Colonic mucosa (tissue), 4 donors: Measurements from ENCODE around the gene ELAVL2. TPM values are rescaled to one million over a fixed set of nuclear protein-coding genes. Genes with fewer than 3 reads are reported as not detected.

ENCODE experiments used
- DNase-seq: peaks from one replicate; pipeline ENCODE4 v3.0.0-alpha.2; 2020
- H3K27ac ChIP-seq: fragments of 200-600 bp; one replicate; pipeline ENCODE4 v1.8.0; 2021
- H3K27me3 ChIP-seq: fragments of 200-600 bp; one replicate; pipeline ENCODE4 v1.8.0; 2021
- H3K36me3 ChIP-seq: fragments of 200-600 bp; one replicate; pipeline ENCODE4 v1.8.0; 2021
- H3K4me1 ChIP-seq: fragments of 200-600 bp; one replicate; pipeline ENCODE4 v1.8.0; 2021; ENCODE audit warnings: mild to moderate bottlenecking
- H3K4me3 ChIP-seq: fragments of 200-600 bp; one replicate; pipeline ENCODE4 v1.8.0; 2021
- H3K9ac ChIP-seq, 2 donors: one replicate each; pipeline ENCODE4 v1.7.0; 2013; ENCODE audit warnings: control low read depth in 2 of 2, low read depth in 2 of 2, low read length in 2 of 2
- H3K9me3 ChIP-seq: fragments of 200-600 bp; one replicate; pipeline ENCODE4 v1.8.0; 2021
- intact Hi-C: fragments of 100-400 bp; cut with DNase I; formaldehyde crosslinking; loops from one replicate; pipeline ENCODE4 v1.14.1; 2022
- total RNA-seq, 2 donors: library from RNA; stranded (reverse); fragmentation: NEBNext Ultra II Directional in 1 of 2; extraction: Animal tissue kit (Norgen Biotek cat#: 25700) in 1 of 2; gene quantifications; one replicate each; pipeline ENCODE4 v1.2.1, GENCODE V29; 2021
- TF ChIP-seq, protein P1 (sequence below): fragments of 200-600 bp; IDR thresholded peaks from one replicate; pipeline ENCODE4 v1.8.0; 2022; ENCODE audit warnings: antibody characterized with exemption, mild to moderate bottlenecking
- donor health status: healthy.
- donor health status: DM: no; HTN: no; CAD: no.
- donor health status: DM: no; HTN: no; CAD: no.

The ELAVL2 gene
- total RNA-seq, 2 donors from 2014 or later = 0.24 to 0.30 TPM

DNA sequence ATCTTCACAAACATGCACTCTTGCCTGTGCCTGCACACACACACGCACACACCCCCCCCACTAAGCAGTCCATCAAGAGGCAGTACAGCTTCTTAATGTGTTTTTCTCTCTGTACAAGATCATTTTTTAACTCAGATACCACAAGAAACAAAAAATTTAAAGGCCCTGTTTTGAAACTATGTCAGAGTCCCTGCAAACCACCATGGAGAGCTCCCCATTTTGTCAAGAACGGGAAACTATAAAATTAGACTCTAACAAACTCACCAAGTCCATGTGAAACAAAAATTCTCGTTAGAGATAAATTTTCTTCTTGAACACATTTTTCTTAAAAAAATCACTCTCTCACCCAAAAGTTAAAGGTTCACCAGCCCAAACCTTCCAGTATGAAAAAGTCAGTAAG is 86.3 kb downstream of the ELAVL2 start:
- Histone ChIP-seq H3K4me1 (no peaks in the 10 kb centered on the region), H3K9me3 (no peaks in the 10 kb centered on the region), H3K27ac (no peak overlapping the region), H3K4me3 (no peak overlapping the region), H3K9ac (no peak overlapping the region), H3K36me3 (no peaks in the 10 kb centered on the region), H3K27me3 (no peaks in the 10 kb centered on the region)
- DNase-seq = no peak
- TF ChIP-seq, protein P1, sequence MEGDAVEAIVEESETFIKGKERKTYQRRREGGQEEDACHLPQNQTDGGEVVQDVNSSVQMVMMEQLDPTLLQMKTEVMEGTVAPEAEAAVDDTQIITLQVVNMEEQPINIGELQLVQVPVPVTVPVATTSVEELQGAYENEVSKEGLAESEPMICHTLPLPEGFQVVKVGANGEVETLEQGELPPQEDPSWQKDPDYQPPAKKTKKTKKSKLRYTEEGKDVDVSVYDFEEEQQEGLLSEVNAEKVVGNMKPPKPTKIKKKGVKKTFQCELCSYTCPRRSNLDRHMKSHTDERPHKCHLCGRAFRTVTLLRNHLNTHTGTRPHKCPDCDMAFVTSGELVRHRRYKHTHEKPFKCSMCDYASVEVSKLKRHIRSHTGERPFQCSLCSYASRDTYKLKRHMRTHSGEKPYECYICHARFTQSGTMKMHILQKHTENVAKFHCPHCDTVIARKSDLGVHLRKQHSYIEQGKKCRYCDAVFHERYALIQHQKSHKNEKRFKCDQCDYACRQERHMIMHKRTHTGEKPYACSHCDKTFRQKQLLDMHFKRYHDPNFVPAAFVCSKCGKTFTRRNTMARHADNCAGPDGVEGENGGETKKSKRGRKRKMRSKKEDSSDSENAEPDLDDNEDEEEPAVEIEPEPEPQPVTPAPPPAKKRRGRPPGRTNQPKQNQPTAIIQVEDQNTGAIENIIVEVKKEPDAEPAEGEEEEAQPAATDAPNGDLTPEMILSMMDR = no peak
- intact Hi-C loops = no loop called here

DNA sequence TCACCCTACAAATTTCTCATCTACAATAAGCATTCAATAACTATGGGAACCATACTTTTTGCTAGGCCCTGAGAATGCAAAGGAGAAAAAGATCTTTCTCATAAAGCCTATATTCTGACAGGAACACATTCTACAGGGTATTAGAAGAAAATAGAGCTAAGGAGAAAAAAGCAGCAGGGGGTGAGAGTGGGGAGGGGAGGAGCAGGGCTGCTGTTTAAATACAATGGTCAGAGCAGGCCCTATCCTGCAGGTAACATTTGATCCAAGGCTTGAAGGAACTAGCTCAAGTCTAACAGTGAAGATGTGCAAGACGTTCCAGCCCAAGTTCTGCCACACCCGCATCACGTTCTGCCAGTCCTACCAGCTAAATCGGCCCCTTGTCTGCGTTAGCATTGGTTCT is 89.7 kb downstream of the ELAVL2 start:
- no peak overlapping the region for H3K4me3 ChIP-seq
- DNase-seq = no peak
- TF ChIP-seq, protein P1 = no peak
- no peaks in the 10 kb centered on the region for H3K4me1 ChIP-seq
- H3K27me3 ChIP-seq = no peaks in the 10 kb centered on the region
- intact Hi-C loops = no loop called here
- H3K9me3 ChIP-seq = no peaks in the 10 kb centered on the region
- no peak overlapping the region for H3K27ac ChIP-seq
- no peaks in the 10 kb centered on the region for H3K36me3 ChIP-seq
- no peak overlapping the region for H3K9ac ChIP-seq

DNA sequence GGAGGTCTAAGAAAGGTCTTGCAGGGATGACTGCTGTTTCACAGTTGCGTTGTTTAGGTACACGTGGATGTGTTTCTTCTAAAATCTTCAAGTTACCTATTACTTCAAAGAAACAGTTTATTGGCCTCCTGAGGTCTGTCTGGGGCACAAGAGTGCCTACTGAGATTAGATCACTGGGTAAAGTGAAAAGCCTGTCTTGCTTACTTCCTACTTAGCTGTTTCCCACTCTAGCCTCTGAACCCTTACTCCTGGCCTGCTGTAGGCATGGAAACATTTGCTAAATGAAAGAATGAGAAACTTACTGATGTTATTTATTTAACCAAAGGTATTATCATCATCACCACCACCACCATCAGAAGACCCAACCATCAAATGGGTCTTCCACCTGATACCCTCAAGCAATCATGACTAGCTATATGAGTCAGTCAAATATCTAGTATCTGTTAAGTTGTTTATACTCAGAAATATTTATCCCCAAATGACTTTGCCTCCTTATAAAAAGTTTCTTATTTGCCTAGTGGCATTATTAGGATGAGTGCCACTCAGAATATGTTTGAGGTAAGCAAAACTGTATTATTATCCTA is 92.5 kb downstream of the ELAVL2 start:
- intact Hi-C loops = no loop called here
- Histone ChIP-seq H3K27ac (no peak overlapping the region), H3K4me3 (no peak overlapping the region), H3K27me3 (no peaks in the 10 kb centered on the region), H3K9me3 (no peaks in the 10 kb centered on the region), H3K9ac (no peak overlapping the region), H3K36me3 (no peaks in the 10 kb centered on the region), H3K4me1 (no peaks in the 10 kb centered on the region)
- TF ChIP-seq, protein P1 = no peak
- no peak for DNase-seq

DNA sequence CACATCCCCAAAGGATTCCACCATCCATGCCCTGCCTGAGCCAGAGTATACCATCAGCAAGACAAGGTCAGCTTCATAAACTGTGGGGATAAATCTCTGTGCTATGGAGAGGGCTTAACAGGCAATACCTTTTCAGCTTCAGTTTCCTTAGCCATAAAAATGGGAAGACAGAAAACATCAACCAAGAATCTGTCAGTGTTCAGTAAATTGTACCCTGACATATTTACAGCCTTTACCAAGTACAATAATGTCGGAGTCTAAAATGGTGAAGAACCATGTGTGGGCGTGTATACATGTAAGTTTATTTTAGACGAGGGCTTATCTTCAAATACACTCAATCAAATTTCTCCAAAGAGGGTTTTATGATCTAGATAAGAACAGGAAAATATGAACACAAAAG is 94.7 kb downstream of the ELAVL2 start:
- Histone ChIP-seq H3K9me3 (no peaks in the 10 kb centered on the region), H3K4me1 (no peaks in the 10 kb centered on the region), H3K4me3 (no peak overlapping the region), H3K27me3 (no peaks in the 10 kb centered on the region), H3K27ac (no peak overlapping the region), H3K36me3 (no peaks in the 10 kb centered on the region), H3K9ac (no peak overlapping the region)
- intact Hi-C loops = no loop called here
- no peak for DNase-seq
- TF ChIP-seq, protein P1 = no peak

DNA sequence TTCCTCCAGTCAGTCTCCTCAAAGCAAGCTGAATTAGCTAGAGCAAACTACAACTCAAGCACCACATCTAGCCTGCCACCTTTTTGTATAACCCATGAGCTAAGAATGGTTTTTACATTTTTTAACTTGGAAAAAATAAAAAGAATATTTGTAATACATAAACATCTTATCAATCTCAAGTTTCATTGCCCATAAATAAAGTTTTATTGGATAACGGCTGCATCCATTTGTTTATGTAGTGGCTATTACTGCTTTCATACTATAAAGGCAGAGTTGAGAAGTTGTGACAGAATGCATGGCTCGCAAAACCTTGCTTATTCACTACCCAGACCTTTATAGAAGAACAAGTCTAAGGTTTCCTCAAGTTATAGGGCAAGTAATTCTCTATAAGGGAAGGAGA is 95.7 kb downstream of the ELAVL2 start:
- TF ChIP-seq, protein P1 = no peak
- Histone ChIP-seq H3K4me1 (no peaks in the 10 kb centered on the region), H3K4me3 (no peak overlapping the region), H3K9me3 (no peaks in the 10 kb centered on the region), H3K9ac (no peak overlapping the region), H3K36me3 (no peaks in the 10 kb centered on the region), H3K27ac (no peak overlapping the region), H3K27me3 (no peaks in the 10 kb centered on the region)
- intact Hi-C loops = no loop called here
- DNase-seq = no peak
